ENCODE results near the gene WSCD2.

The WSCD2 gene

DNA sequence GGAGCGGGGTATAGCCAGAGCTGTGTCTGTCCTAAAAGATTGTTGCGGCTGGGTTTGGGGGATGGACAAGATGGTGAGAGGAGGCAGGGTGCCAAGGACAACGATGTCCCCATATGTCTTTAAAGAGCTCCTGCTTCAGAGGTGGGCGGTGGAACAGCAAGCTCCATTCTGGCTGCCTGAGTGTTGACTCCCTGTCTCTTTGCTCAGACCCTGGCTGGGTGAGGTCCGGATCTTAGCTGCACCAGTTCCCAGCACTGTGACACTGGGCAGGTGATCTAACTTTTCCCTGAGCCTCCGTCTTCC, 8.3 kb upstream of the WSCD2 start:
- Histone ChIP-seq H3K9ac (ENCODE audit: low read depth, low read length) (no peak overlapping the region), H3K36me3 (ENCODE audit: insufficient read depth, low read length) (no peaks in the 10 kb centered on the region), H3K27me3 (ENCODE audit: control insufficient read depth, insufficient read depth, low read length) (no peaks in the 10 kb centered on the region), H3K4me2 (ENCODE audit: low read length) (no peak overlapping the region), H3K9me3 (replicated peaks; ENCODE audit: low read length) (no peaks in the 10 kb centered on the region), H3K4me1 (ENCODE audit: control insufficient read depth, insufficient read depth, low read length) (no peaks in the 10 kb centered on the region), H3K4me3 (ENCODE audit: low read length) (no peak overlapping the region)

DNA sequence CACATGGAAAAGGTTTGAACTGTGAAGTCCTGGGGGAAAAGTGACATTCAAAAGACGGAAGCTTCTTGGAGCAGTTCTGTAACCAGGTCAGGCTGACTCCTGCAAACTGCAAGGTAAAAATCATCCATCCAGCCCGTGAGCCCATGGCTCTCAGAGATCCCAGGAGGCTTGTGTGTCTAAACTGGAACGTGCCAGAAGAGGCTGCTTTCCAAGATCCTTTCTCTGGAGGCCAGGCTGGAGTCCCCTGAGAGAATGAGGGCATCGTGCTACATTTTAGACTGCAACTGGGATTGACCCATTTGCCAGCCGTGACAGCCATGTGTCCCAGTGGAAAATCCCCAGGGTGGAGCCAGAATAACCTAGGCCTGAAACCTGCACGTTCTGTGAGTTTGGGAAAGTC, 7.8 kb upstream of the WSCD2 start:
- no peaks in the 10 kb centered on the region for H3K36me3 ChIP-seq (ENCODE audit: insufficient read depth, low read length)
- no peak overlapping the region for H3K4me3 ChIP-seq (ENCODE audit: low read length)
- H3K9me3 ChIP-seq (replicated peaks; ENCODE audit: low read length): no peaks in the 10 kb centered on the region
- H3K9ac ChIP-seq (ENCODE audit: low read depth, low read length): no peak overlapping the region
- no peaks in the 10 kb centered on the region for H3K27me3 ChIP-seq (ENCODE audit: control insufficient read depth, insufficient read depth, low read length)
- no peak overlapping the region for H3K4me2 ChIP-seq (ENCODE audit: low read length)
- no peaks in the 10 kb centered on the region for H3K4me1 ChIP-seq (ENCODE audit: control insufficient read depth, insufficient read depth, low read length)

DNA sequence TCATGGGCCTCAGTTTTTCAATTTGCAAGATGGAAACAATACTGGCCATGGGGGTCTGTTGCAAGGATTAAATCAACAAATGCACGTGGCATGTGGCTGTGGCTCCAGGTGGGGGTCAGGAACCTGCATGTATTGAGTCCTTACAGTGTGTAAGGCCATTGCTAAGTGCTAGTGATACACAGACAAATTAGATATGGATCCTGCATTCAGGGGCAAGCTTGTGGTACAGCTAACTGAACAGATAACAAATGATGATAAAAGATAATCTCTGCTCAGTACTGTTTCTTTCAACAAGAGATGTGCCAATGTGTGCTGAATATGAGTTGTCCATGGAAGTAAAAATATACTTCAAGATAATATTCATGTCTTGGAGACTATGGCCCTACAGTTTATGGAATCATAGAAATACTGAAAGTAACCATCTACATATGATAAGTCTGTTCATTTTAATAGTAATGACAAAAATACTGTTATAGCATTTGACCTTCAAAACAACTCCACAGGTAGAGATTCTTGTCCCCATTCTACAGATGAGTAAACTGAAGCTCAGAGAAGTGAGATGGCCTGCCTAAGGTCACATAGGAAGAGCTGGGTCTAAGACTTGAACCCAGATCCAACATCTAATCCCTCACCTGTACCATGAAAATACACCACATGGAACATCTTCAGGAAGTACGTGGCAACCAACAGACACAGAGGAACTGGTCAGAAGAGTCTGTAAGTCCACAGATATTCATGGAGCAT, 7.2 kb upstream of the WSCD2 start:
- no peaks in the 10 kb centered on the region for H3K27me3 ChIP-seq (ENCODE audit: control insufficient read depth, insufficient read depth, low read length)

DNA sequence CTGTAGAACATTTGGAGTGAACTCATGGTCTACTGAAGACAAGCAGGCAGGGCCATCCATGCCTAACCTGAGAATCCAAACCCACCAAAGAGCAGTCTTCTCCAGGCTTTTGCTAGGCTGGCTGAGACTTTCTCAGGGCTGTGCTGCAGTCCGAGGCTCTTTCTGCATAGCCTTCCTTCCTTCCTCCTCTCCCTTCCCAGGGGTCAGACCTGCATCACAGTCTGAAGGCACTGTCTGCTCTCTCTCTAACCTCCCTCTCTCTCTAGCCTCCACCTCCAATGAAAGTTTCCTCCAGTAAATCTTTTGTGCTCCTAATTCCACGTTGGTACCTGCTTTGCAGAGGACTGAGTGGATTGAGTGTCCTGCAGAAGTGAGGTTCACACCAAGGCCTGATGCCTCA, 6.4 kb upstream of the WSCD2 start:
- no peak overlapping the region for H3K9ac ChIP-seq (ENCODE audit: low read depth, low read length)
- H3K36me3 ChIP-seq (ENCODE audit: insufficient read depth, low read length): no peaks in the 10 kb centered on the region
- H3K27me3 ChIP-seq (ENCODE audit: control insufficient read depth, insufficient read depth, low read length): peaks cover under 1% of the 10 kb centered on the region
- no peak overlapping the region for H3K4me3 ChIP-seq (ENCODE audit: low read length)
- H3K4me2 ChIP-seq (ENCODE audit: low read length): no peak overlapping the region
- no peaks in the 10 kb centered on the region for H3K9me3 ChIP-seq (replicated peaks; ENCODE audit: low read length)
- no peaks in the 10 kb centered on the region for H3K4me1 ChIP-seq (ENCODE audit: control insufficient read depth, insufficient read depth, low read length)

More for the DNA sequence above, 7.2 kb upstream of the WSCD2 start:
- Histone ChIP-seq H3K4me1 (ENCODE audit: control insufficient read depth, insufficient read depth, low read length) (no peaks in the 10 kb centered on the region), H3K4me2 (ENCODE audit: low read length) (no peak overlapping the region), H3K9ac (ENCODE audit: low read depth, low read length) (no peak overlapping the region), H3K9me3 (replicated peaks; ENCODE audit: low read length) (no peaks in the 10 kb centered on the region), H3K36me3 (ENCODE audit: insufficient read depth, low read length) (no peaks in the 10 kb centered on the region), H3K4me3 (ENCODE audit: low read length) (no peak overlapping the region)

DNA sequence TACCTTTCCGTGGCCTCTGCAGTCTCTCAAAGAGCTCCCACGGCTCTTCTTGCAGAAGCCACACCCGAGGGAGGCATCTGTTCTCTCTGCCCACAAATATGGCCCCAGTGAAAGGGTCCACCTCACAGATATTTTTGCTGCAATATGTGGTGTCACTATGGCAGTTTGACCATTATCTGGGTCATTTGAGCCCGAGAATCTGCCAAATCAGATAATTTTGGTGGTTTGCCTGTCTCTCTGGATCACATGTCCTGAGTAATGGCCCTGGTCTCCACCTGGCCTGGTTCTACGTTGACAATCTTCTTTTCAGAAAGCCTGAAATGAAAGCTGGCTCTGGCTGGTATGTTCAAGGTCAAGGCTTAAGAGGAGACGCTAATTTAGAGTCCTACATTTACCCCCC, 5.7 kb upstream of the WSCD2 start:
- Histone ChIP-seq H3K4me2 (ENCODE audit: low read length) (no peak overlapping the region), H3K4me3 (ENCODE audit: low read length) (no peak overlapping the region), H3K36me3 (ENCODE audit: insufficient read depth, low read length) (no peaks in the 10 kb centered on the region), H3K9me3 (replicated peaks; ENCODE audit: low read length) (no peaks in the 10 kb centered on the region), H3K4me1 (ENCODE audit: control insufficient read depth, insufficient read depth, low read length) (no peaks in the 10 kb centered on the region), H3K9ac (ENCODE audit: low read depth, low read length) (no peak overlapping the region), H3K27me3 (ENCODE audit: control insufficient read depth, insufficient read depth, low read length) (peaks cover 7% of the 10 kb centered on the region)

DNA sequence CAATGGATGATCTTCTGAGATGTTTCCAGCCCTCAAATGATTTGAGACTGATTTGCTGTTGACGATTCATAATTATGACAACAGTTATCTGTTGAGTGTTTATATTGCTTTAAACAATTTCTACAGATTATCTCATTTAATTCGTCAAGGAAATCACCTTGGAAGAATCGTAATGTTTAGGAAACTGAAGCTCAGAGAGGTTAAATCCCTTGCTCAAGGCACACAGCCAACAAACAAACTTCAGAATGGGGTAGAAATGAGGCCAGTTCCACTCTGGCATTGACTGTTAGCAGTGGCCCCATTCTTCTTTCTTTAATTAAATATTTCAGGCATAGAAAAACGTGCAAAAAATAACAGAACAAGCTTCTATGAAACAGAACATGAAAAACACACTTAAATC, 4.0 kb upstream of the WSCD2 start:
- Histone ChIP-seq H3K4me1 (ENCODE audit: control insufficient read depth, insufficient read depth, low read length) (no peaks in the 10 kb centered on the region), H3K9ac (ENCODE audit: low read depth, low read length) (no peak overlapping the region), H3K36me3 (ENCODE audit: insufficient read depth, low read length) (no peaks in the 10 kb centered on the region), H3K9me3 (replicated peaks; ENCODE audit: low read length) (no peaks in the 10 kb centered on the region), H3K27me3 (ENCODE audit: control insufficient read depth, insufficient read depth, low read length) (peaks cover 20% of the 10 kb centered on the region), H3K4me3 (ENCODE audit: low read length) (no peak overlapping the region), H3K4me2 (ENCODE audit: low read length) (no peak overlapping the region)

DNA sequence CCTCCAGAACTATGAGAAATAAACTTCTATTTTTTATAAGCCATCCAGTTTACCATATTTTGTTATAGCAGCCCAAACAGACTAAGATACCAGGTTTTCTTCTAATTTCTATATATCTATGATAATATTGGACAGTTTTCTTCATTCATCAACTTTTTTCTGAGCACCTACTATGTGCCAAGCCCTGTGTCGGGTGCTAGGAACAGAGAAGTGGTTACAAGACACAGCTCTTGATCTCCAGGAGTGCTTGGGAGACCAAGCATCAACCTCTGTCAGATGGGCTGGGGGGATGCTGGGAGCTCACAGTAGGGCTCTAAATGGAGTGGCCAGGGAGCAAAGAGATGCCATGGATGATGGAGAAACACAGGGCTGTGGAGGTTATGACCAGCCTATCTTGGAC, 2.9 kb upstream of the WSCD2 start:
- H3K36me3 ChIP-seq (ENCODE audit: insufficient read depth, low read length): no peaks in the 10 kb centered on the region
- H3K4me2 ChIP-seq (ENCODE audit: low read length): no peak overlapping the region
- no peak overlapping the region for H3K4me3 ChIP-seq (ENCODE audit: low read length)
- H3K27me3 ChIP-seq (ENCODE audit: control insufficient read depth, insufficient read depth, low read length): peaks cover 29% of the 10 kb centered on the region
- no peak overlapping the region for H3K9ac ChIP-seq (ENCODE audit: low read depth, low read length)
- no peaks in the 10 kb centered on the region for H3K4me1 ChIP-seq (ENCODE audit: control insufficient read depth, insufficient read depth, low read length)
- no peaks in the 10 kb centered on the region for H3K9me3 ChIP-seq (replicated peaks; ENCODE audit: low read length)

DNA sequence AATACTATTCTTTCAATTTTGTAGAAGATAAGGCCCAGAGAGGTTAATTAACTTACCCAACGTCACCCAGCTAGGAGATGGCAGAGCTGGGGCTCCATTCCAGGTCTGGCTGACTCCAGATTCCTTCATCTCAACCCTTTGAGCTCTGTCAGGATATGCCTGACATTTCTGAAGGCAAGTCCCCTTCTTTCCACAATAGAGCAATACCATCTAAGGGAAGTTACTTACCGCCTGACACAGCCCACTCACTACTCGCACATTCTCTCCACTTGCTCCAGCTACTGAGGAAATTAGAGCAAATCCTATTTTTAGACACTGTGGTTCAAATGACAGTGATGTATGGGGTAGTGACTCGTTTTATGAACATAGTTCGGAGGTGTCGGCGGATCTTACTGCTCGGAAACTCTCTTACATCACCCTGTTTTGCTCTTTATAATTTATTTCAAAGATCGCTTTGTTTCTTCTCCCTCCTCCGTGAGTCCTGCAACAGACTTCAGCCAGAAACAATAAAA, 2.0 kb upstream of the WSCD2 start:
- H3K9me3 ChIP-seq (replicated peaks; ENCODE audit: low read length): no peaks in the 10 kb centered on the region
- no peak overlapping the region for H3K9ac ChIP-seq (ENCODE audit: low read depth, low read length)
- H3K36me3 ChIP-seq (ENCODE audit: insufficient read depth, low read length): no peaks in the 10 kb centered on the region
- H3K27me3 ChIP-seq (ENCODE audit: control insufficient read depth, insufficient read depth, low read length): peaks cover 32% of the 10 kb centered on the region
- no peak overlapping the region for H3K4me3 ChIP-seq (ENCODE audit: low read length)
- H3K4me1 ChIP-seq (ENCODE audit: control insufficient read depth, insufficient read depth, low read length): no peaks in the 10 kb centered on the region
- H3K4me2 ChIP-seq (ENCODE audit: low read length): no peak overlapping the region

DNA sequence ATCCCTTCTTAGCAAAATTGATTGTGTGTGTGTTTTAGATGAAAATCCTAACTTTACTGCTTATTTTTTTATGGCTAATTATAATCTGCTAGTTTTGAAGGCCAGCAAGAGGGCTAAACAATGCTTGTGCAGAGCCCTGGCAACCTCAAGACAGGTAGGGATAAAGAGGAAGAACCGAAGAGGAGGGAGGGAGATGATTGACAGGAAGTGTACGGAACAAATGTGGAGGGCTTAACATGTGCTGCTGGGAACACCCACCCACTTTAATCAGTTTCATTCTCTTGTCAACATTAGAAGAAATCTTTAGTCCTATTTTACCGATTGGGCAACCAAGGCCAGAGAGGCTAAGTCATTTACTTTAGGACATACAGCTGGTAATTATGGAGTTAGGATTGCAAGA, 1.4 kb upstream of the WSCD2 start:
- no peaks in the 10 kb centered on the region for H3K4me1 ChIP-seq (ENCODE audit: control insufficient read depth, insufficient read depth, low read length)
- no peaks in the 10 kb centered on the region for H3K9me3 ChIP-seq (replicated peaks; ENCODE audit: low read length)
- no peak overlapping the region for H3K4me2 ChIP-seq (ENCODE audit: low read length)
- H3K9ac ChIP-seq (ENCODE audit: low read depth, low read length): no peak overlapping the region
- H3K4me3 ChIP-seq (ENCODE audit: low read length): no peak overlapping the region
- H3K27me3 ChIP-seq (ENCODE audit: control insufficient read depth, insufficient read depth, low read length): peaks cover 37% of the 10 kb centered on the region
- H3K36me3 ChIP-seq (ENCODE audit: insufficient read depth, low read length): no peaks in the 10 kb centered on the region

DNA sequence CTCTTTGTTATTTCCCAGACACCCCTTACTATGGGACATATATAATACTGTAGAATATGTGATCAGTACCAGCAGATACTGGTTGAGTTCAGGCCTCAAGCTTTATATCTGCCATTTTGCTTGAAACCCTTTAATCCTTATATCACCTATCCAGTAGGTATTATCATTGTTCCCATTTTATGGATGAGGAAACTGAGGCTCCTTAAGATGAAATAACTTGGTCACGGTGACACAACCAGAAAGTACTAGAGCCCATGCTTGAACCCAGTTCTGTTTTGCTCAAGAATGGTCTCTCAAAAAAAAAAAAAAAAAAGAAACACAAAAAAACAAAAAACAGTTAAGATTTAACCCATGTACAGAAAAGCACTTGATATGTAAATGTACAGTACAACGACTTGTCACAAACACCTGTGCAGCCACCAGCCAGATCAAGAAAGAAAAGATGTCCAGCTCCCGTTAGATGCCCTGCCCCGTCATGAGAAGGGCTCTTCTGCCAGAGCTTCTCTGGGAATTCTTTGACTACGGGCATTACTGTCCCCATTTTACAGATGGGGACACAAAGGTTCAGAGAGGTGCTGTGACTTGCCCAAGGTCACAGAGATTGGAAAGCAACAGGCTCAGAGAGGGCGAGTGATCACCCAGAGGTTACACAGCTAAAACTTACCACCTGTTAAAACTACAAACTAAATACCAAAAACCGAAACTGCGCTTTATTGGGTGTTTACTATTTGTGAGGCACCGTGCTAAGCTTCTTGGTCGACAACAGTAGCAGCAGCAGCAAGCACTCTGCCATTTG, 669 bp upstream of the WSCD2 start:
- H3K4me1 ChIP-seq (ENCODE audit: control insufficient read depth, insufficient read depth, low read length): no peaks in the 10 kb centered on the region
- peaks cover 37% of the 10 kb centered on the region for H3K27me3 ChIP-seq (ENCODE audit: control insufficient read depth, insufficient read depth, low read length)
- H3K9me3 ChIP-seq (replicated peaks; ENCODE audit: low read length): no peaks in the 10 kb centered on the region
- H3K4me2 ChIP-seq (ENCODE audit: low read length): peak overlapping the region; percentile 81
- no peaks in the 10 kb centered on the region for H3K36me3 ChIP-seq (ENCODE audit: insufficient read depth, low read length)
- no peak overlapping the region for H3K9ac ChIP-seq (ENCODE audit: low read depth, low read length)
- H3K4me3 ChIP-seq (ENCODE audit: low read length): peak overlapping the region; percentile 61

DNA sequence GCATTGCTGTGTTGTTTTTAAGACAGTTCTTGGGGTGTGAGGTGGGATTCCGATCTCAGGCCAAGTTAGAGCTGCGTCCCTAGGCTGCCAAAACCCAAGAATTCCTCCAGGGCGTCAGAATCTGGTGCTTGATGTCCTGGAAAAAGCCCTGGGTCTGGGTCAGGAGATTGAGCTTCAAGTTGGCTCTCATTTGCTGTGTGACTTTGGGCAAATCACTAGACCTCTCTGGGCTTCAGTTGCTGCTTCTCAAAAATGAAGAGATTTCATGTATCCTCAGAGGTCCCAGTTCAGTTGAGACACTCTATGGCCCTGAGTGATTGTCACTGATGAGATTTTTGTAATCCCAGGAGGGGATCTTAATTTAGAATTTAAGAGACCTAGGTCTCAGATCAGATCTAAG, 1.9 kb downstream of the WSCD2 start:
- no peaks in the 10 kb centered on the region for H3K36me3 ChIP-seq (ENCODE audit: insufficient read depth, low read length)
- H3K4me1 ChIP-seq (ENCODE audit: control insufficient read depth, insufficient read depth, low read length): no peaks in the 10 kb centered on the region

DNA sequence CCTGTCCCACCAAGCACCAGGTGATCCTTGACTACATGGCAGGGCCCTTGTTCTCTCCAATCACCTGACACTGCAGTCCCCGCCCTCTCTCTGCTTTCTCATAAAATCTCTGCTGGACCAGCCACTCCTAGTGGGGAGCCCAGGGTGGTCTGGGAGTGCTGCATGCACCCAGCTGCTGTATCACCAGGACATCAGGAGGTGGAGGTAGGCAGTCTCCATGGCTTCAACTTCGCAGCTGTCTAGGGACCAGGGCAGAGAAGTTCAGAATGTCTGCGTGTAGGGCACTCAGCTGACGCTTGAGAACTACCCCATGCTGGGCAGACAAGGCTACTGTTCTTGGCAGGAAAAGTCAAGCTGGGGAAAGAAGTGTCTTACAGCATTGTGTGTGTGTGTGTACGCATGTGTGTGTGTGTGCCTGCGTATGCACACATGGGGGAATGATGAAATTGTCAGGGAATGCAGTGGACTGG, 2.6 kb downstream of the WSCD2 start:
- Histone ChIP-seq H3K4me1 (ENCODE audit: control insufficient read depth, insufficient read depth, low read length) (no peaks in the 10 kb centered on the region), H3K9me3 (replicated peaks; ENCODE audit: low read length) (no peaks in the 10 kb centered on the region), H3K4me3 (ENCODE audit: low read length) (no peak overlapping the region), H3K4me2 (ENCODE audit: low read length) (no peak overlapping the region), H3K27me3 (ENCODE audit: control insufficient read depth, insufficient read depth, low read length) (peaks cover 37% of the 10 kb centered on the region), H3K36me3 (ENCODE audit: insufficient read depth, low read length) (no peaks in the 10 kb centered on the region), H3K9ac (ENCODE audit: low read depth, low read length) (no peak overlapping the region)

More for the DNA sequence above, 1.9 kb downstream of the WSCD2 start:
- H3K27me3 ChIP-seq (ENCODE audit: control insufficient read depth, insufficient read depth, low read length): peaks cover 37% of the 10 kb centered on the region
- no peaks in the 10 kb centered on the region for H3K9me3 ChIP-seq (replicated peaks; ENCODE audit: low read length)
- H3K4me2 ChIP-seq (ENCODE audit: low read length): no peak overlapping the region
- no peak overlapping the region for H3K9ac ChIP-seq (ENCODE audit: low read depth, low read length)
- no peak overlapping the region for H3K4me3 ChIP-seq (ENCODE audit: low read length)

Data from skeletal muscle satellite cell (primary cell).